GM12875 (cell line): ENCODE results near the gene RXFP1.

ENCODE experiments used
- H3K4me3 ChIP-seq: one replicate; pipeline ENCODE4 v1.5.1; 2011; ENCODE audit warnings: low read depth, low read length, control low read depth
- TF ChIP-seq, protein P1 (sequence below): IDR thresholded peaks from 2 replicates; pipeline ENCODE4 v1.5.1; 2011; ENCODE audit warnings: low read depth, mild to moderate bottlenecking, control low read depth, inconsistent platforms, low read length, moderate library complexity, borderline replicate concordance; ENCODE audit not compliant: insufficient read depth

RXFP1 gene

DNA sequence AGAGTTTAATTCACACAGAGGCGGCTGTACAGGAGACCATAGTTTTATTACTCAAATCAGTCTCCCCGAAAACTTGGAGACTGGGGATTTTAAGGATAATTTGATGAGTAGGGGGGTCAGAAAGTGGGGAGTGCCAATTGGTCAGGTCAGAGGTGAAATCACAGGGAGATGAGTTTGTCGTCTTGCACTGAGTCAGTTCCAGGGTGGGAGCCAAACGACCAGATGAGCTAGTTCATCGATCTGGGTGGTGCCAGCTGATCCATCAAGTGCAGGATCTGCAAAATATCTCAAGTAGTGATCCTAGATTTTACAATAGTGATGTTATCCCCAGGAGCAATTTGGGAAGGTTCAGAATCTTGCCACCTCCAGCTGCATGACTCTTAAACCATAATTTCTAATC lies 154.4 kb downstream of the RXFP1 start:
- H3K4me3 ChIP-seq, result no peak overlapping the region
- TF ChIP-seq, protein P1, sequence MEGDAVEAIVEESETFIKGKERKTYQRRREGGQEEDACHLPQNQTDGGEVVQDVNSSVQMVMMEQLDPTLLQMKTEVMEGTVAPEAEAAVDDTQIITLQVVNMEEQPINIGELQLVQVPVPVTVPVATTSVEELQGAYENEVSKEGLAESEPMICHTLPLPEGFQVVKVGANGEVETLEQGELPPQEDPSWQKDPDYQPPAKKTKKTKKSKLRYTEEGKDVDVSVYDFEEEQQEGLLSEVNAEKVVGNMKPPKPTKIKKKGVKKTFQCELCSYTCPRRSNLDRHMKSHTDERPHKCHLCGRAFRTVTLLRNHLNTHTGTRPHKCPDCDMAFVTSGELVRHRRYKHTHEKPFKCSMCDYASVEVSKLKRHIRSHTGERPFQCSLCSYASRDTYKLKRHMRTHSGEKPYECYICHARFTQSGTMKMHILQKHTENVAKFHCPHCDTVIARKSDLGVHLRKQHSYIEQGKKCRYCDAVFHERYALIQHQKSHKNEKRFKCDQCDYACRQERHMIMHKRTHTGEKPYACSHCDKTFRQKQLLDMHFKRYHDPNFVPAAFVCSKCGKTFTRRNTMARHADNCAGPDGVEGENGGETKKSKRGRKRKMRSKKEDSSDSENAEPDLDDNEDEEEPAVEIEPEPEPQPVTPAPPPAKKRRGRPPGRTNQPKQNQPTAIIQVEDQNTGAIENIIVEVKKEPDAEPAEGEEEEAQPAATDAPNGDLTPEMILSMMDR, result no peak

- H3K4me3 ChIP-seq, result no peak overlapping the region
- TF ChIP-seq, protein P1, result no peak
Measured at GRCh38 chr4:158678767-158679166, 157.1 kb downstream of the RXFP1 start.

DNA sequence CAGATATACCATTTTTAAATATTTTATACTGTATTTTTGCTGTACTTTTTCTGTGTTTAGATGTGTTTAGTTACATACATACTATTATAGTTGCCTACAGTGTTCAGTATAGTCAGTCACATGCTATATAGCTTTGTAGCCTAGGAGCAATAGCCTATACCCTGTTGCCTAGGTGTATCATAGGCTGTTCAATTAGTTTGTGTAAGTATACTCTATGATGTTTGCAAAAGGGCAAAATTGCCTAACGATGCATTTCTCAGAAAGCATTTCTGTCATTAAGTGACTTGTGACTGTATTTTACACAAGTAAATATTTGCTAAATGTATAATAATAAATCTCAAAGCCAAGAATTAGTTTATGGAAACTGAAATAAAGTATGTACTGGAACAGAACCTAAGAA lies 159.9 kb downstream of the RXFP1 start:
- TF ChIP-seq, protein P1, result no peak
- H3K4me3 ChIP-seq, result no peak overlapping the region

GRCh38 chr4:158682066-158682465 lies 160.4 kb downstream of the RXFP1 start:
- H3K4me3 ChIP-seq, result no peak overlapping the region
- TF ChIP-seq, protein P1, result no peak

- no peak overlapping the region for H3K4me3 ChIP-seq
- TF ChIP-seq, protein P1, result no peak
Measured at GRCh38 chr4:158688813-158689212, 167.1 kb downstream of the RXFP1 start.
